CD8-positive, alpha-beta memory T cell (primary cell): ENCODE measurements around the gene KPNA3. TPM values are rescaled to one million over a fixed set of nuclear protein-coding genes. Genes with fewer than 3 reads are reported as not detected.
A peak's percentile ranks its signal among the peaks of the same experiment; 100 is the strongest.

Experiments used
- CTCF ChIA-PET: fragments of 350-600 bp; sonication (Branson Sonifier 250); formaldehyde crosslinking; loops from one replicate; lab custom pipeline; 2021; ENCODE audit warnings: antibody characterized with exemption; lab: Charles Lee
- POLR2A ChIA-PET: fragments of 350-600 bp; sonication (Branson Sonifier 250); formaldehyde crosslinking; loops from one replicate; lab custom pipeline; 2021; ENCODE audit warnings: antibody characterized with exemption; lab: Charles Lee
- DNase-seq, 5 donors: peaks; one replicate each; pipeline versions ENCODE4 v3.0.0 to v3.0.0-alpha.2; 2020 to 2022; ENCODE audit warnings: mixed read lengths in 1 of 5
- H3K27ac ChIP-seq: one replicate; pipeline ENCODE4 v1.7.0; 2013; ENCODE audit warnings: low read depth, mild to moderate bottlenecking, low read length, moderate library complexity
- H3K27me3 ChIP-seq: 2 replicates; pipeline ENCODE4 v1.7.0; 2013; ENCODE audit warnings: low read length, mild to moderate bottlenecking; ENCODE audit not compliant: insufficient read depth, poor library complexity, severe bottlenecking
- H3K36me3 ChIP-seq: 2 replicates; pipeline ENCODE4 v1.7.0; 2013; ENCODE audit warnings: mild to moderate bottlenecking, low read length, moderate library complexity; ENCODE audit not compliant: insufficient read depth
- H3K4me1 ChIP-seq: 2 replicates; pipeline ENCODE4 v1.7.0; 2013; ENCODE audit warnings: mild to moderate bottlenecking, low read length, moderate library complexity; ENCODE audit not compliant: insufficient read depth
- H3K4me3 ChIP-seq: 2 replicates; pipeline ENCODE4 v1.7.0; 2013; ENCODE audit warnings: mild to moderate bottlenecking, low read length
- H3K9me3 ChIP-seq: 2 replicates; pipeline ENCODE4 v1.7.0; 2013; ENCODE audit warnings: mild to moderate bottlenecking, low read length
- H3K27ac Mint-ChIP-seq, 8 donors: one replicate each; pipeline ENCODE4 v1.8.0; 2020 to 2021; ENCODE audit warnings: mixed read lengths in 8 of 8, mild to moderate bottlenecking in 6 of 8, inconsistent platforms in 3 of 8, moderate library complexity in 3 of 8
- H3K27me3 Mint-ChIP-seq, 2 donors: one replicate each; pipeline ENCODE4 v1.8.0; 2020 to 2021; ENCODE audit warnings: mixed read lengths in 2 of 2, mild to moderate bottlenecking in 1 of 2, moderate library complexity in 1 of 2
- H3K36me3 Mint-ChIP-seq, 3 donors: one replicate each; pipeline ENCODE4 v1.8.0; 2020 to 2021; ENCODE audit warnings: mixed read lengths in 3 of 3, inconsistent platforms in 1 of 3, mild to moderate bottlenecking in 1 of 3
- H3K4me1 Mint-ChIP-seq, 3 donors: one replicate each; pipeline ENCODE4 v1.8.0; 2020 to 2021; ENCODE audit warnings: mixed read lengths in 3 of 3, inconsistent platforms in 1 of 3, mild to moderate bottlenecking in 1 of 3
- H3K4me3 Mint-ChIP-seq, 7 donors: one replicate each; pipeline ENCODE4 v1.8.0; 2020 to 2021; ENCODE audit warnings: mixed read lengths in 7 of 7, mild to moderate bottlenecking in 6 of 7, moderate library complexity in 4 of 7, inconsistent platforms in 2 of 7
- H3K9me3 Mint-ChIP-seq, 5 donors: one replicate each; pipeline ENCODE4 v1.8.0; 2020 to 2022; ENCODE audit warnings: mixed read lengths in 5 of 5, mild to moderate bottlenecking in 3 of 5, moderate library complexity in 2 of 5, inconsistent platforms in 1 of 5
- polyA plus RNA-seq: library from polyadenylated mRNA; unstranded; fragments of 300-500 nt; fragmentation: Illumina TruSeq; gene quantifications from one replicate; pipeline ENCODE4 v1.2.3, GENCODE V29; 2021
- total RNA-seq, 2 experiments: library from RNA; stranded (reverse); gene quantifications; one replicate each; pipeline ENCODE4 v1.2.3, GENCODE V29; 2021

KPNA3 gene
- total and polyA plus RNA-seq, 3 experiments from 2014 or later, result 24.3 to 62.8 (median 62.7) TPM

DNA sequence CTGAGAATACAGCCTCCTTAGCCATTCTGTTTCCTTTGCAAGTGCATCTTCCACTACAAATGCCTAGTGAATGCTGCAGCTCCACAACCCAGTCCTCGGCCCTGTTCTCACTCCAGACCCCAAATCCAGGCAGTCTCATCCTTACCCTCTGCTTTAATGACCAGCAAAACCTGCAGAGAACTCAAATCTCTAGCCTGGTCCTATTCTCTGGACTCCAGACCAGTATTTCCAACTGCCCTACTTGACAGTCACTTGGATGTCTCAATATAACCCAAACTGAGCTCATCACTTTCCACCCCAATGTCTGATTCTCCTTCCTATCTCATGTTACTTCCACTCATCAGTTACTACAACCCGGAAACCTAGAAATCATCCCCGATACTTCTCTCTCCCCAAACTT lies 98.6 kb downstream of the KPNA3 start:
- peak overlapping the region in 2 of 7 donors; percentile 5 to 66 for H3K4me3 Mint-ChIP-seq
- CTCF ChIA-PET, result no interaction called here
- H3K27ac Mint-ChIP-seq, result peak overlapping the region in 1 of 8 donors; percentile 3
- H3K4me1 Mint-ChIP-seq, result peaks cover 17 to 23% (median 22%) of the 10 kb centered on the region in 3 donors
- Histone ChIP-seq H3K27ac (no peak overlapping the region), H3K36me3 (no peaks in the 10 kb centered on the region), H3K27me3 (no peaks in the 10 kb centered on the region), H3K9me3 (no peaks in the 10 kb centered on the region), H3K4me3 (no peak overlapping the region), H3K4me1 (peaks cover 13% of the 10 kb centered on the region)
- DNase-seq, result no peak
- POLR2A ChIA-PET, result no interaction called here
- H3K36me3 Mint-ChIP-seq, result peaks cover 0 to 7% (median 0%) of the 10 kb centered on the region in 3 donors
- H3K9me3 Mint-ChIP-seq, result no peaks in the 10 kb centered on the region
- H3K27me3 Mint-ChIP-seq, result no peaks in the 10 kb centered on the region

DNA sequence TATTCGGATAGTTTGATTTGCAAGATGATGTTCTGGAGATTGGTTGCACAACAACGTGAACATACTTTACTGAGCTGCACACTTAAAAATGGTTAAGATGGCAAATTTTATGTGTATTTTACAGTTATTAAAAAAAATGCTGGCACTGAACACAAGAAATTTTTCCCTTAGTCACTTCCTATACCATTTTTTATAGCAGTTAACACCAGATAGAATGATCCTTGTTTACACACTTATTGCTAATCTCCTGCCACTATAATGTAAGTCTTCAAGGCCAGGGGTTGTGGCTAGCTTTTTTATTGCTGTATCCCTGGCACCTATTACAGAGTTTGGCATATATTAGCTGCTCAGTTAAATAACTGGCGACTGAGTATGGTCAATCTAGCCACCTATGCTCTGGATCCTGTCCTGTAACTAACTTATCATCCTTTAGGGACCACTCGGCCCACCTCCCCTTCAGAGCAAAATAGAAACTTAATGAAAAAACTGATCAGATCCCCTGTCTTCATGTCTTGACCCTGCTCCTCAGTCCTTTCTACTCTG lies 99.2 kb downstream of the KPNA3 start:
- Mint-ChIP-seq H3K4me3 (peak overlapping the region in 5 of 7 donors; percentile 25 to 91 (median 46)), H3K27ac (peak overlapping the region in 1 of 8 donors; percentile 41), H3K36me3 (peaks cover 0 to 8% (median 0%) of the 10 kb centered on the region in 3 donors), H3K4me1 (peaks cover 17 to 25% (median 23%) of the 10 kb centered on the region in 3 donors), H3K9me3 (no peaks in the 10 kb centered on the region), H3K27me3 (no peaks in the 10 kb centered on the region)
- Histone ChIP-seq H3K27ac (no peak overlapping the region), H3K36me3 (no peaks in the 10 kb centered on the region), H3K4me1 (peaks cover 13% of the 10 kb centered on the region), H3K4me3 (no peak overlapping the region), H3K9me3 (no peaks in the 10 kb centered on the region), H3K27me3 (no peaks in the 10 kb centered on the region)
- POLR2A ChIA-PET, result no interaction called here
- CTCF ChIA-PET, result no interaction called here
- no peak for DNase-seq

DNA sequence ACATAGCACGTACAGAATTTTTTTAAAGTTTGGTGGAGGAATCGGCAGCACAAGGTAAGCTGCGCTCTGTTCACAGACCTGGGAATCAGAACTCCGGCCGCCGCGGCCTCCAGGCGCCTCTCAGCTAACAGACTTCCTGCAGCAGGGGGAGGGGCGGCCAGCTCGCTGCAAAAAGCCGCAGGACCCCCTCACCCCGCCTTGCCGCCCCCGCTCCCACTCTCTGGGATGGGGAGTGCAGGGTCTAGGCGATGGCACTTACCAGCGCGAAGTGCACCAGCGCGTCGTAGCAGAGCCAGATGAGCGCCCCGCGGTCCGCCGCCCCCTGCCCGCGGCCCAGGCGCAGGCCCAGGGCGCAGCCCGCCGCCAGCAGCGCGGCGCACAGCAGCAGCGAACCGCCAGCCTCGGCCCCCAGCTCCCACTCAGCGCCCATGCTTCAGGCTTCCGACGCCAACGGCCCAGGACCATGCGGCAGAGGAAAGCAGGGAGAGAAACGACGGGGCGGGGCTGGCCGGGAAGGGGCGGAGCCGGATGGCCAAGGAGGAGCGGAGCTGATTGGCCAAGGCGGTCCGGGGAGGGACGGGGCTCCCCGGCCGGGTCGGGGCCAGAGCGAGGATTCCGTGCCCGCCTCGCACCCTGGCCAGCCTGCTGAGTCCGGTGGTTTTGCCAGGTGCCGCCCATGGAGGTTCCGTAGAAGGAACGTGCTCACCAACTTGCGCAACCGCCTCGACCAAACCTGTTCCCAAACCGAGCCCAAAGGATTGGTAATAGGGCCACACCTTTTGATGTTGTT lies 101.3 kb downstream of the KPNA3 start, which contains the start of gene EBPL:
Gene EBPL (minus strand): TSS at position 492 of the 790 bp plus-strand sequence. CDS start 62 bp downstream, at position 430.
- H3K36me3 Mint-ChIP-seq, result peaks cover 0 to 17% (median 2%) of the 10 kb centered on the region in 3 donors
- peaks cover 28 to 41% (median 35%) of the 10 kb centered on the region in 3 donors for H3K4me1 Mint-ChIP-seq
- no peaks in the 10 kb centered on the region for H3K9me3 Mint-ChIP-seq
- H3K4me1 ChIP-seq, result peaks cover 13% of the 10 kb centered on the region
- no peaks in the 10 kb centered on the region for H3K9me3 ChIP-seq
- ChIA-PET CTCF (interaction anchor here (0.8 to 2.4 kb wide), 4 partner anchors 99 to 567 kb away, joined by 3 to 8 read pairs (median 3); partner anchors contain the start of genes CAB39L, KPNA3 and SETDB2), POLR2A (interaction anchor here (0.6 to 2.0 kb wide), 5 partner anchors 98 to 1654 kb away, joined by 3 to 11 read pairs (median 4); partner anchors contain the start of genes CAB39L, KPNA3, NUDT15 and SETDB2)
- peak within 1 kb of the TSS; percentile 82 for H3K4me3 ChIP-seq
- H3K36me3 ChIP-seq, result no peaks in the 10 kb centered on the region
- H3K27me3 ChIP-seq, result no peaks in the 10 kb centered on the region
- H3K4me3 Mint-ChIP-seq, result peak within 1 kb of the TSS; percentile 88 to 93 (median 91)
- H3K27me3 Mint-ChIP-seq, result no peaks in the 10 kb centered on the region
- peak; percentile 73 to 89 (median 80) for DNase-seq
- peak within 1 kb of the TSS; percentile 45 to 91 (median 76) for H3K27ac Mint-ChIP-seq
- peak within 1 kb of the TSS; percentile 26 for H3K27ac ChIP-seq

DNA sequence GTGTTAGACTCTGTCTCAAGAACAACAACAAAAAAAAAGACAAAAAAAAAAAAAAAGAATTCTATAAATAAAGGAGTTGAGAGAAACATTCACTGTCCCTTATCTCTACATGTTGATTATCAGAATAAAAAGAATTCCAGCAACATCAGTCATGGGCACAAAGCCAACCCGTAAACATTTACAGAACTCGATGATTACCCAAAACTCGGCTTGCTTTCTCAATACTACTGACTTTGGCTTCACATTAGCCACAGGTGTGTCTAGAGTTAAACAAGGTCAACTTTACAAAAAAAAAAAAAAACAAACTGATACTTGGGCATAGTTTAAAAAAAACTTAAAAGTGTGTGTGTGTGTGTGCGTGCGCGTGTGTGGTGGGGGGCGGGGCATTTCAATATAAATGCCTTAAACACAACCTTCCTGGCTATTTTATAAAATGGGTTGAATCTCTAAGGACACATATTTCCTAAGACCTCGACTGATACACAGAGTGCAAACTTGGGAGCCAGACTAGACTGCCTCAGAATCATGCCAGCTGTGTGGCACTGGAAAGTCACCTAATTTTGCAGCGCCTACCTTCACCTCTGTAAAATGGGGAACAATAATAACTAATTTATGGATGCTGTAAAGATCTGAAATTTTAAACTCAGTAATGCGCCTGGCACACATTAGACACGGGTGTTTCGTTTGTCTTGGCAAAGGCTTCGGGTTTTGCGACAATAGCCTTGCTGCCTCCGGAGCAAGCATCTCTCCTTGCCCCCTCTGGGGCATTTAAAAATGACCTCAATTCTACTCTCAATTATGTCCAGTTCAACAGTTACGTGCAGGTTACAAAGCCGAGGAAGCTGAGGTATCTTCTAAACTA lies 102.1 kb downstream of the KPNA3 start:
- Histone ChIP-seq H3K4me3 (peak overlapping the region; percentile 82), H3K27ac (no peak overlapping the region), H3K36me3 (no peaks in the 10 kb centered on the region), H3K4me1 (peaks cover 13% of the 10 kb centered on the region), H3K9me3 (no peaks in the 10 kb centered on the region), H3K27me3 (no peaks in the 10 kb centered on the region)
- no peak for DNase-seq
- H3K27ac Mint-ChIP-seq, result peak overlapping the region; percentile 16 to 91 (median 70)
- H3K36me3 Mint-ChIP-seq, result peaks cover 0 to 24% (median 3%) of the 10 kb centered on the region in 3 donors
- CTCF ChIA-PET, result interaction anchor here (0.8 to 2.4 kb wide), 4 partner anchors 100 to 566 kb away, joined by 3 to 8 read pairs (median 3); partner anchors contain the start of genes CAB39L, KPNA3 and SETDB2
- POLR2A ChIA-PET, result interaction anchor here (0.6 to 2.0 kb wide), 4 partner anchors 103 to 1653 kb away, joined by 3 to 11 read pairs (median 7); partner anchors contain the start of genes CAB39L, KPNA3, NUDT15 and SETDB2
- peak overlapping the region; percentile 88 to 93 (median 91) for H3K4me3 Mint-ChIP-seq
- no peaks in the 10 kb centered on the region for H3K27me3 Mint-ChIP-seq
- no peaks in the 10 kb centered on the region for H3K9me3 Mint-ChIP-seq
- H3K4me1 Mint-ChIP-seq, result peaks cover 30 to 45% (median 42%) of the 10 kb centered on the region in 3 donors

DNA sequence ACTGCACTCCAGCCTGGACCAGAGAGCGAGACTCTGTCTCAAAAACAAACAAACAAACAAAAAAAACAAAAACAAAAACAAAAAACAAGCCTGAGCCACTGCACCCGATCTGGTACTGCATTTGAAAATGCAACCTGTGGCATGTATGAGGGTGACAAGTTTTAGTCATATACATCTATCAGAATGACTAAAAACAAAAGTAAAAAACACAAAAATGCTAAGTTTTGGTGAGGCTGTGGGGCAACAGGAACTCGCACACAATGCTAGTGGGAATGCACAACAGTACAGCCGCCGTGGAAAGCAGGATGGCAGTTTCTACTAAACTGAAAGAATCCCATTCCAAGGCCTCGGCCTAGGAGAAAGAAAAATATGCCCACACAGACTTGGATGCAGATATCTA lies 109.0 kb downstream of the KPNA3 start:
- ChIA-PET POLR2A (no interaction called here), CTCF (no interaction called here)
- Mint-ChIP-seq H3K9me3 (no peaks in the 10 kb centered on the region), H3K27ac (peak overlapping the region in 3 of 8 donors; percentile 63 to 74 (median 66)), H3K27me3 (peaks cover 0 to 1% of the 10 kb centered on the region in 2 donors), H3K36me3 (peaks cover 0 to 25% (median 3%) of the 10 kb centered on the region in 3 donors), H3K4me3 (peak overlapping the region in 5 of 7 donors; percentile 3 to 73 (median 24)), H3K4me1 (peaks cover 35 to 61% (median 57%) of the 10 kb centered on the region in 3 donors)
- Histone ChIP-seq H3K27ac (no peak overlapping the region), H3K27me3 (no peaks in the 10 kb centered on the region), H3K4me1 (no peaks in the 10 kb centered on the region), H3K4me3 (no peak overlapping the region), H3K36me3 (no peaks in the 10 kb centered on the region), H3K9me3 (no peaks in the 10 kb centered on the region)
- no peak for DNase-seq

DNA sequence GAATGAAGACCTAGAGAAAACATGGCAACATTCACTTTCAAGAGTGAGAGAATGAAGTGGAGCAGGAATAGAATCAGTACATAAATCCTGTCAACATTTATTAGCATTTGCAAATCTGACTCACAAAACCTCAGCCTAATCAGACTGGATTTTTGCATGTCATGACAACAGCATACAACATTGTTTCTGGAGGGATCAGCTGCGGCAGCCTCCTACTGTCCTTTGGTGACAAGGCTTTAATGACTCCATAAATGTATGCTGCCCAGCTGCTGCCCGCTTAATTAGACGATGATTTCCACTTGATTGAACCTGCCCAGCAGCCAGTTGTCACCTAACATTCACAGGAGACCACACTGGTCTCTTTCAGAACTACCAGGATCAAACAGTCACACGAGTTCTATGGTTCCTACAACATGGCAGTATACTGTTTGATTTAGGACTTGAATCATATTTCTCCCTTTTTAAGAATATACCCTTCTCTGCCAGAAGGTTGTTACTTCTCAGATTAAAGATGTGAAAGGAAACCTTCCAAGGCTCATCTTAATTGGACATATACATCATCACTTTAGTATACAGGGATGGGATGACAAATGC lies 110.5 kb downstream of the KPNA3 start:
- no peaks in the 10 kb centered on the region for H3K36me3 ChIP-seq

DNA sequence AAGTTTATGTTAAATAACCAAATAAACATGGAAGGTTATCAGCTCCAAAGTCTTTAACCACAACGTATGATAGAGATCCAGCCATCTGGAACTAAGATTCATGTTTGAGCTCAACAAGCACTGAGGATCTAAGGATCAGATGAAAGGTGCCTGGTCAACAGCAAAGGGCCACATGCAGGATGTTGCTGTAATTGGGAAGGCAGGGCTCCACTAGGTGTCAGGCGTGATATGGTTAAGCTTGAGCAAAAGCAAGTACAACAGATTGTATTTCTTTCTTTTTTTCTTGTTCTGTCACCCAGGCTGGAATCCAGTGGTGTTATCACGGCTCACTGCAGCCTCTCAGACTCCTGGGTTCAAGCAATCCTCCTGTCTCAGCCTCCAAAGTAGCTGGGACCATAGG lies 113.2 kb downstream of the KPNA3 start:
- Histone ChIP-seq H3K27me3 (no peaks in the 10 kb centered on the region), H3K36me3 (no peaks in the 10 kb centered on the region), H3K4me1 (no peaks in the 10 kb centered on the region), H3K4me3 (no peak overlapping the region), H3K27ac (no peak overlapping the region), H3K9me3 (no peaks in the 10 kb centered on the region)
- H3K4me3 Mint-ChIP-seq, result no peak overlapping the region
- H3K27me3 Mint-ChIP-seq, result peaks cover 0 to 1% of the 10 kb centered on the region in 2 donors
- POLR2A ChIA-PET, result no interaction called here
- DNase-seq, result no peak
- peaks cover 0 to 21% (median 7%) of the 10 kb centered on the region in 3 donors for H3K36me3 Mint-ChIP-seq
- CTCF ChIA-PET, result interaction anchor here (1.1 to 1.2 kb wide), 2 partner anchors 8 to 114 kb away, joined by 3 read pairs; no protein-coding TSS in a partner anchor
- no peaks in the 10 kb centered on the region for H3K9me3 Mint-ChIP-seq
- peaks cover 17 to 38% (median 34%) of the 10 kb centered on the region in 3 donors for H3K4me1 Mint-ChIP-seq
- no peak overlapping the region for H3K27ac Mint-ChIP-seq

More for the DNA sequence above, 110.5 kb downstream of the KPNA3 start:
- Mint-ChIP-seq H3K27ac (peak overlapping the region in 2 of 8 donors; percentile 22 to 37), H3K4me1 (peaks cover 28 to 61% (median 46%) of the 10 kb centered on the region in 3 donors), H3K9me3 (no peaks in the 10 kb centered on the region), H3K36me3 (peaks cover 0 to 27% (median 7%) of the 10 kb centered on the region in 3 donors), H3K27me3 (peaks cover 0 to 1% of the 10 kb centered on the region in 2 donors), H3K4me3 (no peak overlapping the region)
- no peaks in the 10 kb centered on the region for H3K4me1 ChIP-seq
- ChIA-PET CTCF (interaction anchor here (1.1 to 1.2 kb wide), 2 partner anchors 10 to 11 kb away, joined by 3 read pairs; no protein-coding TSS in a partner anchor), POLR2A (no interaction called here)
- H3K27ac ChIP-seq, result no peak overlapping the region
- no peak overlapping the region for H3K4me3 ChIP-seq
- no peaks in the 10 kb centered on the region for H3K27me3 ChIP-seq
- H3K9me3 ChIP-seq, result no peaks in the 10 kb centered on the region
- no peak for DNase-seq
